Measurements from ENCODE around the gene RIC8B.

RIC8B gene

GRCh38 chr12:106878804-106879203 is 104.3 kb downstream of the RIC8B start:
- DNase-seq, result no peak

DNA sequence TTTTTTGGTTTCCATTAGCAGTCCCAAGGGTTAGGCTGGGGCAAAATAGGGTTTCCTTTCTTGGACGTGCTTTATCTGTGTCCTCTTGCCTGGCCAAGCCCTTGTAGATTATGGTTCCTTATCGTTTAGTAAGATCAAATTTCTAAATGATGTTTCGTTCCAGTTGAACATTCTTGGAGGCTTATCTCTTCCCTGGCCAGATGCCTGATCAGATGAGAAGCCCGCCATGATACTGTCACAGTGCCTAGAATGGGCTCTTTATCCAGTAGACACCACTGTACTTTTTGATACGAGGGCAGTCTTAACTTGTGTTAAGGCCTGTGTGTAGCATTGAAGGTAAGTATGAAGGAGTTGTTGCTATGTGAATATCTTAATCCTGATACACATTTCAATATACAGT is 105.1 kb downstream of the RIC8B start:
- DNase-seq, result no peak

DNA sequence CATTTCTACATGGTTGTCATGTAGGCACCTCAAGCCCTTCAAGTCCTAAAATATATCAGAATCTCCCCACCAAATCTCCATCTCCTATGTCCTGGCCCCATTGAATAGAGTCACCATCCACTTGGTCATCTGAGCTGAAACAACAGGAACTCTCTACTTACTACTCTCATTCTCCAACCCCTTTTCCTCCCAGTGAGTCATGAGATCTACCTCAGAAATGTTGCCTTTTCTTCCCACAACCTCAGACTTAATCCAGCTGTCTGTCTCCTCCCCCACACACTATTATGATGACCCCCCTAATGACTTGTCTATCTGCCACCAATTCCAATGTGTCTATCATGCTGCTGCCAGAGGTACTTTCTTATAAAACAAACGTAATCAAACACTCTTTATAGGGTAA is 108.9 kb downstream of the RIC8B start:
- DNase-seq, result no peak

DNA sequence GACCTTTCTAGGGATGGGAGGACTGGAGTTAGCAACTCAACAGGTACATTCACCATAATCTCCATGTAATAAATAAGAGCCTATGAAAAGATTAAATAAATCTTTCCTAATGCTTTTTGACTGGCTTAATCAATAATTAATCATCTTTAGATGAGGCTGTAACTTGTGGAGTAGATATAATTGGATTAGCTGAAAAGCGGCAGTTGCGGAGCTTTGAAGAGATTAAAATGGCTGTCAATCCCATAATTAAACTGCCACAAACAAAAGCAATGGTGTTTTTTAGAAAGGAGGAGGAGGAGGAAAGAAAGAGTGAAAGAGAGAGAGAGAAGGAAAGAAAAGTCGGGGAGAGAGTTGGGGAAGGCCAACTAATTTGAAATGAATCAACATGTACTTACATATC is 110.5 kb downstream of the RIC8B start:
- DNase-seq, result no peak

DNA sequence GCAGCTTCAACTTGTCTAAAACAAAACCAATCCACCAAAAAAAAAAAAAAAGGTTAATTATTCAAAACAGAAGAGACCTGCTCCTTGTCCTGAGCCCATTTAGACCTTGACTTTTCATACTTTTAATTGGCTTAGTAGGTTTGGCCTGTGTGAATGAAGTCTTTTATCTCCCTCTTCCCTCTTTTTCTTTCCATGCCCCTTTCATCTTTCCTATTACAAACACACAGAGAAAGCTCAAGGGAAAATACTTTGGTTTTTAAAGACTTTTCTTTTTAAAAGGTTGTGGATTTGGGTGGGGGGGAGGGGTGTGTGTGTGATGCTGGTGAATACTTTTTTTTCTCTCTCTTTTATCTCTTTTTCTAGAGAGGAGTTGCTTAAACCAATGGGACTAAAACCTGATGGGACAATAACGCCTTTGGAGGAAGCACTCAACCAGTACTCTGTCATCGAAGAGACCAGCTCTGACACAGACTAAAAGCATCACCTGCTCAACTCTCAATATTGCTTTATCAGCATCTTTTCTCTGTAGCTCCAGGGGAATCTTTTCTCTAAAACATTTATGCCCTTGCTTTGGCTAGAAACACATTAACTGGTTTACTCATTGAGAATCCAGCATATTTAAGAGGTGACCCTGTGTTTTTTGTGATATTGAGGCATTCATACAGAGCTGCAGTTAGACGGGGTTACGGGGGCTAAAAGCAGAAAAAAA is 111.2 kb downstream of the RIC8B start:
- no peak for DNase-seq

GRCh38 chr12:106886932-106887331 is 112.5 kb downstream of the RIC8B start:
- DNase-seq, result no peak

DNA sequence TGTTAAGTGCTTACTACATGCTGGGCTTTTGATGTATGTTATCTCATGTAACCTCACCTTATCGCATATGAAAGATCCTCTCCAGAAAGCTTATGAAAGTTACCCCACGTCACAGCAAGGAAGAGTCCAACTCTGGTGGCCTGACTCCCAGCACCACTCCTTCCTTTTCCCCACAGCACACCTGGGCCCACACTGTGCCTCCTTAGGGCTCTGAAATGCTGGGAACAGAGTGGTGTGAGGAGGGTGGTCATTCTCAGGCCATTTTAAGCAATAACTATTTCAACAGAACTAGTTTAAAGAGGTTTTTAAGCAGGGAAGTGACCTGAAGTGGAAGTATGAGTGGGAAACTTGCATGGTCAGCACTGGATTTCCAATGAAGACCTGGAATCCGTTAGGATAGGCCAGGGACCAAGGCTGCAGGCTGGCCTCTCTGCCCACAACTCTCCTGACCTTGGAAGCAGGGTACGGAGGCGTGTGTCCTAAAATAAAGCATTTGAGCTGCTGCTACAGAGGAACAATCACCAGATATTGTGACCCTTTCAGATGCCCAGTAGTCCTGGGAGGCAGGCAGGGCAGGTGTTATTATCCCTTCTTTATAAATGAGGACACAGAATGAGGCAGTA is 114.0 kb downstream of the RIC8B start:
- DNase-seq, result no peak

- no peak for DNase-seq
Measured at GRCh38 chr12:106889326-106889725, 114.8 kb downstream of the RIC8B start.

DNA sequence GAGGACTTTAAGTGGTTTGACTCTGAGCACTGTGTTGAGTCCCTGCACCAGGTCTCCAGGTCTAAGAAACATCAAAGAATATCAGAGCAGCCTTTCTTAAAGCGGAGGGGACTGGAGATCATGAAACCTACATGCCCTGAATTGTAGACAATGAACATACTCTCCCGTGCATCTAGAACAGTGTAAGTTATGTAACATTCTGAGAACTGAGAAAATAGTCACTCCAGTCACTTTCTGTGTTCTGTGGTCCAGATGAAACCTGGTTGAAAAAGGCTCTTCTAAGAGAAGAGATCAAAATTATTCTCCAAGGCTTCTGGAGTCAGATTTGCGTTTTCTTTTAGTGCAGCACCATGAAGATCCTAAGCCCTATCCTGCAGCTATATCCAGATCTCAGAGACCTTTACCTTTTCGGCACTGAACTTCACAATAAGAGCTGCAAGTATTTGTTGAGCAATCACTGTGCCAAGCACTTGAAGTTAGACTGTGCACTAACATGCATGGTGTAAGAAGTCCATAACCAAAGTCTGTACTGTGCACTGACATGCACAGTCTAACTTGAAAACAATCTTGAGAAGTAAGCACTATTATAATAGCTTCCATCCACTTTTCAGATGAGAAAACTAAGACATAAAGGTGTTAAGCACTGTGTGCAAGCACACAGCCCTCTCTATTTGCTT is 115.6 kb downstream of the RIC8B start:
- DNase-seq, result no peak

DNA sequence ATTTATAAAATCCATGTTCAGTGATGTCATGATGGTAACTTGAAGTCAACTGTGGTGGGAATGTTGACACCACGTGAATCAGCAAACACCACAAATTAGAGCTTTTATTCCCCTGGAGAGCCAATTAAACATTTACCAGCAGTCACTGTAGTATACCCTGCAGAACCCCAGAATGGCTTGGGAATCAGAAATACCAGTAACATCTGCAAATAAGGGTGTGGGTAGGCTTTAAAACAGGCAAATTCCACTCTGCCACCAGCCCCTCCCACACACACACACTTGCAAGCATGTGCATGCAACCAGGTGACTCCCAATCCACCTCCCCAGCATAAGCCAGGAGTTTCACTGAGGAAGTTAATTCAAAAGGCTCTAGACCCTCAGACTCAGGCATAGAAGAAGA is 117.6 kb downstream of the RIC8B start:
- no peak for DNase-seq

DNA sequence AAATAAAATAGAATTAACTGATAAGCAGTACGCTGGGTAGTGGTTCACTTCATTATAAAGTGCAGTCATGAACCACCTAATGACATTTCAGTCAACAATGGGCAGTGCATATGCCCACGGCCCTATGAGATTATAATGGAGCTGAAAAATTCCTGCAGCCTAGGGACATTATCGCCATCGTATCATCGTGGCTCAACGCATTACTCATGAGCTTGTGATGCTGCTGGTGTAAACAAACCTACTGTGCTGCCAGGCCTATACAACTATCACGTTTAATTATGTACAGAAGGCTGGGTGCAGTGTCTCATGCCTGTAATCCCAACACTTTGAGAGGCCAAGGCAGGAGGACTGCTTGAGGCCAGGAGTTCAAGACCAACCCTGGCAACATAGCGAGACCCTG is 119.0 kb downstream of the RIC8B start:
- DNase-seq, result no peak

DNA sequence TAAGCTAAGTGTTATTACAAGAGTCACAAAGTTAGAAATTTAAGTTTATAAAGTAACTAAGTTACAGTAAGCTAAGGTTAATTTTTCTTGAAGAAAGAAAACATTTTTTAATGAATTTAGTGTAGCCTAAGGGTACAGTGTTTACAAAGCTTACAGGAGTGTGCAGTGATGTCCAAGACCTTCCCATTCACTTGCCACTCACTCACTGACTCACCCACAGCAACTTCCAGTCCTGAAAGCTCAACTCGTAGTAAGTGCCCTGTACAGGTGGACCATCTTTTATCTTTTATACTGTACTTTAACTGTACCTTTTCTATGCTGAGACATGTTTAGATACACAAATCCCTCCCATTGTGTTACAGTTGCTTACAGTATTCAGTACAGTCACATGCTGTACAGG is 120.3 kb downstream of the RIC8B start:
- no peak for DNase-seq

- no peak for DNase-seq
Measured at GRCh38 chr12:106896603-106897002, 122.1 kb downstream of the RIC8B start.

DNA sequence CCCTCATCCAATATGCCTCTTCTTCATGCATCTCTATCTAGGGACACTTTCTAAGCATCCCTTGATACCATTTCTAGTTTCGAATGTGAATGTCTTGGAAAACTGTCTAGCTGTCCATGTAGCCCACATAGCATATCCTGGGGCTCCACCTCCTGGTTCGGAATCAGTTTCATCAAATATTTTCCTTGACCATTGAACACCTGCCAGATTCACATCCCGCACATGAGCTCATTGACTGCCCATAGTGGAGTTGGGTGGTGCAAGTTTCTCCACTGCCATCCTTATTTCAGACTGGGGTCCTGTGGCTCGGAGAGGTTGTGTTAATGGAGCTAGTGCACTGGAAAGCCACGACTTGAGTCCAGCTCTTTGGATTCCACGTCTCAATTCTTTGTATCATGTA is 122.6 kb downstream of the RIC8B start:
- no peak for DNase-seq

GRCh38 chr12:106897981-106898901 is 123.8 kb downstream of the RIC8B start:
- no peak for DNase-seq

DNA sequence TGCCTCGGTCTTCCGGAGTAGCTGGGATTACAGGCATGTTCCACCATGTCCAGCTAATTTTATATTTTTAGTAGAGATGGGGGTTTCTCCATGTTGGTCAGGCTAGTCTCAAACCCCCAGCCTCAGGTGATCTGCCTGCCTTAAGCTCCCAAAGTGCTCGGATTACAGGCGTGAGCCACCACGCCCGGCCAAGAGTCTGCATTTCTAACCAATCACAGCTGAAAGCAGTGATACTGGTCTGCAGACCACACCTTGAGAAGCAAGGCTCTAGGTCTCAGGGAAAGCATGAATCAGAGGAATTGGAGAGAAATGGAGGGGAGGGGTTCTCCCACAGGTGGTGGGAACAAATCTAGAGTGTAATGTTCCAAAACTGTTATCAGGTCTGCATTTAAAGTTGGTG is 126.1 kb downstream of the RIC8B start:
- no peak for DNase-seq

GRCh38 chr12:106901276-106901675 is 126.8 kb downstream of the RIC8B start:
- no peak for DNase-seq

DNA sequence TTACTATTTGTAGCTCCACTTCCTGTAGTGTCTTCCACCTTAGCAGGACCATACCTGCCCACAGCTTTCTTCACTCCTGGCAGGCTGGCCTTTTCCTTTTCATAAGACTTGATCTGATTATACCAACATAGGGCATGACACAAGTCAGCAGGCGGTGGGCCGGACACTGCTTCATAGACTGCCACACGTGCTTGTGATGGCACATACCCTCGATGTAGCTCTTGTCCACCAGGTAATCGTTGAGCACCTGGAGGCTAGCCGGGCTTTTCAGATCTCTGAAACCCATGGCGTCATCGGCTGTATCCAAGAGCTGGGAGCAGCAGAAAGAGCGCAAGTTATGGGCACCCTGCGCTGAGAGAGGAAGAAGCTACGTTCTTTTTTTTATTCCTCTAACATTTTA is 127.6 kb downstream of the RIC8B start:
- no peak for DNase-seq

GRCh38 chr12:106903241-106903945 is 128.9 kb downstream of the RIC8B start:
- DNase-seq, result peak; percentile 83 to 84

DNA sequence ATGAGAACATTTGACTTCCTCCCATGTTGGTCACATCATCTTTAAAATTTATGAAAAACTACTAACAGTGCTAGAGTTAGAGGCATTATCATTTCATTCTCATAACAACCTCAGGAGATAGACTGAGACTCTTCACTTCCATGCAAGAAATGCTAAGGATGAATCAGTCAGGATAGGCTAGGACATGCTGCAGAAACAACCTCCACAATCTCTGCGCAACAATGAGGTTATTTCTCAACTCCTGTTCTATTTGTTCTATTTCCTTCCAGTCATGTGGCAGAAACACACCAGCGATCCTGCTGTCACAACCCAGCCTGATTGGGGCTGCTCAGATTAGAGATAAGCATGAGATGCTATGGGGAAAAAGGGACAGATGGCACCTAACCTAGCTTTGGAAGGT is 132.2 kb downstream of the RIC8B start:
- no peak for DNase-seq

DNA sequence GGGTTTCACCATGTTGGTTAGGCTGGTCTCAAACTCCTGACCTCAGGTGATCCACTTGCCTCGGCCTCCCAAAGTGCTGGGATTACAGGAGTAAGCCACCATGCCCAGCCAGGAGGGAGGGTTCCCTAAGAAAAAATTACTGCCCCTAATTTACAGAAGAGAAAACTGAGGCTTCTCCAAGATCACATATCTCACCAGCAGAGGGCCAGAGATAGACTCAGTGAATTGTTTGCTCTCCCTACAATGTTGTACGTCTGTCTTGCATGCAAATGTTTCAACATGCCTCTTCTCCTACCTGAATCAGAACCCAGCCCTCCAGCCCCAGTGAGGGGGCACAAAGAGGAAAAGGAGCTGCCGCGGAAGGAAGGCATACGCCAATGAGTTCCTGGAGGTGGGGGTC is 132.9 kb downstream of the RIC8B start:
- DNase-seq, result no peak

DNA sequence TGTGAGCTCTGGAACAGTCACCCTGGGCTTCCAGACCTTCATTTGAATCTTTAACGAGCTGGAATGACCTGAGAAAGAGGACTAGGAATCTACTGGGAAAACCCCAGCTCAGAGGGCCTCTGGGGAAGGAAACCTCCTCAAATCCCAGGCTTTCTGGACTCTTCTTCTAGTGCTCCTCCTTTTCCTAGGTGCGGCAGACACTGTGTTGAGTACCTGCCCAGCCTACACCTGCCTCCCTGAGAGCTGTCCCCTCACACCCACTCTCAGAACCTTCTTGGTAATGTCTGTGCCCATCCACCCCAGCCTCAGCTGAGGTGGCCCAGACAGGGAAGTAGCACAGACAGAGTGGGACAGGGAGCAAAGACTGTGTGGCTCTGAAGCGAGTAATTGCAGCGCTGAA is 133.4 kb downstream of the RIC8B start:
- DNase-seq, result no peak

- no peak for DNase-seq
Measured at GRCh38 chr12:106908561-106908960, 134.1 kb downstream of the RIC8B start.

All from activated CD4-positive, alpha-beta T cell treated with anti-CD3 and anti-CD28 coated beads, Interleukin-2, amount 50 U/mL, for 48 hours (primary cell).